Left renal cortex interstitium (tissue), 4 donors: ENCODE measurements around the gene RPL13A. TPM values are rescaled to one million over a fixed set of nuclear protein-coding genes. Genes with fewer than 3 reads are reported as not detected.

Source experiments
- DNase-seq, 4 donors: peaks; one replicate each; pipeline ENCODE4 v3.0.0-alpha.2; 2013; ENCODE audit warnings: low read depth in 4 of 4, low spot score in 2 of 4, missing footprints in 1 of 4
- polyA plus RNA-seq, 4 donors: library from polyadenylated mRNA; unstranded; fragments of 120-200 nt; gene quantifications; one replicate each; pipeline ENCODE4 v1.2.1, GENCODE V29; 2013; ENCODE audit not compliant: insufficient read length in 4 of 4

RPL13A gene
- polyA plus RNA-seq, 4 donors, result 2,373 to 3,513 (median 2,918) TPM

- no peak for DNase-seq
Observed at GRCh38 chr19:49539192-49539952, 52.0 kb downstream of the RPL13A start.

Other genes starting within 250 kb of the RPL13A start
- gene SLC6A16, start 162.4 kb upstream of the RPL13A start, polyA plus RNA-seq, result 1 to 10 TPM; 1.8 to 6.5 (median 3.2) TPM
- 10 to 100 TPM; 36.2 to 40.7 (median 37.5) TPM for gene CD37, start 152.2 kb upstream of the RPL13A start, polyA plus RNA-seq
- 100 to 1,000 TPM in 2 of 4 donors, 10 to 100 TPM in 2; 88.4 to 122 (median 107) TPM for gene TEAD2, start 125.2 kb upstream of the RPL13A start, polyA plus RNA-seq
- 1 to 10 TPM; 4.5 to 6.4 (median 5.8) TPM for gene DKKL1, start 123.7 kb upstream of the RPL13A start, polyA plus RNA-seq
- under 1 TPM; 0.10 to 0.43 (median 0.22) TPM for gene KASH5, start 99.4 kb upstream of the RPL13A start, polyA plus RNA-seq
- not detected for gene PTH2, start 64.2 kb upstream of the RPL13A start, polyA plus RNA-seq
- gene GFY, start 62.2 kb upstream of the RPL13A start, polyA plus RNA-seq, result not detected
- under 1 TPM; 0.25 to 0.61 (median 0.45) TPM for gene SLC17A7, start 46.1 kb upstream of the RPL13A start, polyA plus RNA-seq
- gene PIH1D1, start 35.8 kb upstream of the RPL13A start, polyA plus RNA-seq, result 100 to 1,000 TPM in 1 of 4 donors, 10 to 100 TPM in 3; 82.3 to 106 (median 94.2) TPM
- gene ALDH16A1, start 34.4 kb upstream of the RPL13A start, polyA plus RNA-seq, result 10 to 100 TPM; 14.6 to 29.7 (median 25.2) TPM
- 1 to 10 TPM; 2.7 to 4.6 (median 4.1) TPM for gene FLT3LG, start 13.4 kb upstream of the RPL13A start, polyA plus RNA-seq
- 1,000 to 10,000 TPM; 2,347 to 3,212 (median 2,796) TPM for gene RPS11, start 8.8 kb downstream of the RPL13A start, polyA plus RNA-seq
- 100 to 1,000 TPM; 235 to 340 (median 283) TPM for gene FCGRT, start 25.1 kb downstream of the RPL13A start, polyA plus RNA-seq
- 10 to 100 TPM; 13.2 to 27.9 (median 23.9) TPM for gene RCN3, start 40.4 kb downstream of the RPL13A start, polyA plus RNA-seq
- 10 to 100 TPM; 62.3 to 89.4 (median 68.5) TPM for gene NOSIP, start 92.9 kb downstream of the RPL13A start, polyA plus RNA-seq
- 10 to 100 TPM in 1 of 4 donors, 1 to 10 TPM in 3; 6.1 to 10.6 (median 7.1) TPM for gene PRRG2, start 93.7 kb downstream of the RPL13A start, polyA plus RNA-seq
- gene PRR12, start 103.6 kb downstream of the RPL13A start, polyA plus RNA-seq, result 10 to 100 TPM; 15.1 to 32.6 (median 26.6) TPM
- 10 to 100 TPM; 21.5 to 40.8 (median 26.9) TPM for gene RRAS, start 152.5 kb downstream of the RPL13A start, polyA plus RNA-seq
- gene SCAF1, start 154.6 kb downstream of the RPL13A start, polyA plus RNA-seq, result 10 to 100 TPM; 25.0 to 50.3 (median 40.5) TPM
- gene IRF3, start 178.2 kb downstream of the RPL13A start, polyA plus RNA-seq, result 10 to 100 TPM; 34.9 to 76.8 (median 65.1) TPM
- gene BCL2L12, start 178.3 kb downstream of the RPL13A start, polyA plus RNA-seq, result 10 to 100 TPM; 17.6 to 33.9 (median 31.0) TPM
- 100 to 1,000 TPM; 192 to 264 (median 241) TPM for gene PRMT1, start 189.7 kb downstream of the RPL13A start, polyA plus RNA-seq
- gene ADM5, start 202.0 kb downstream of the RPL13A start, polyA plus RNA-seq, result 1 to 10 TPM in 2 of 4 donors, under 1 TPM in 2; 0.49 to 2.1 (median 1.5) TPM
- gene CPT1C, start 203.5 kb downstream of the RPL13A start, polyA plus RNA-seq, result 10 to 100 TPM; 10.0 to 13.1 (median 11.3) TPM